ENCODE measurements around the gene ADAMTS8. TPM values are rescaled to one million over a fixed set of nuclear protein-coding genes. Genes with fewer than 3 reads are reported as not detected.

The ADAMTS8 gene
- total and polyA plus RNA-seq, 4 donors: 0.02 to 0.08 (median 0.07) TPM; not detected in 1

- WGBS: 74% methylated on average over 13 of the region's 13 CpGs
- no peak overlapping the region for H3K9ac ChIP-seq (ENCODE audit: low read depth in 1 of 2, low read length in 2 of 2)
- TF ChIP-seq ATF3 (IDR thresholded peaks at IDR 0.05) (no peak), JUND (IDR thresholded peaks at IDR 0.05) (no peak)
- no peaks in the 10 kb centered on the region for H3K27me3 ChIP-seq (ENCODE audit: control insufficient read depth in 4 of 4, insufficient read depth in 4 of 4, low read length in 3 of 4)
- no peaks in the 10 kb centered on the region for H3K9me3 ChIP-seq (ENCODE audit: control insufficient read depth in 4 of 4, low read length in 3 of 4)
- no peak overlapping the region for H3K4me3 ChIP-seq (ENCODE audit: low read depth in 1 of 3, low read length in 3 of 3)
- no peaks in the 10 kb centered on the region for H3K36me3 ChIP-seq (ENCODE audit: control insufficient read depth in 4 of 4, insufficient read depth in 3 of 4, low read depth in 1 of 4, low read length in 3 of 4)
- H3K27ac ChIP-seq (ENCODE audit: low read depth in 1 of 2, low read length in 2 of 2): no peak overlapping the region
- DNase-seq (ENCODE audit: low spot score): no peak
- H3K4me1 ChIP-seq (ENCODE audit: control insufficient read depth in 4 of 4, insufficient read depth in 4 of 4, low read length in 3 of 4): peaks cover 0 to 22% (median 13%) of the 10 kb centered on the region in 4 donors
Measured at GRCh38 chr11:130400781-130401483, 27.5 kb downstream of the ADAMTS8 start.

GRCh38 chr11:130399196-130399595, 29.2 kb downstream of the ADAMTS8 start:
- Histone ChIP-seq H3K4me1 (ENCODE audit: control insufficient read depth in 4 of 4, insufficient read depth in 4 of 4, low read length in 3 of 4) (peaks cover 0 to 15% (median 10%) of the 10 kb centered on the region in 4 donors), H3K27me3 (ENCODE audit: control insufficient read depth in 4 of 4, insufficient read depth in 4 of 4, low read length in 3 of 4) (no peaks in the 10 kb centered on the region), H3K9ac (ENCODE audit: low read depth in 1 of 2, low read length in 2 of 2) (no peak overlapping the region), H3K9me3 (ENCODE audit: control insufficient read depth in 4 of 4, low read length in 3 of 4) (no peaks in the 10 kb centered on the region), H3K4me3 (ENCODE audit: low read depth in 1 of 3, low read length in 3 of 3) (no peak overlapping the region), H3K36me3 (ENCODE audit: control insufficient read depth in 4 of 4, insufficient read depth in 3 of 4, low read depth in 1 of 4, low read length in 3 of 4) (no peaks in the 10 kb centered on the region), H3K27ac (ENCODE audit: low read depth in 1 of 2, low read length in 2 of 2) (no peak overlapping the region)
- DNase-seq (ENCODE audit: low spot score): no peak
- 89% methylated on average over 2 of the region's 2 CpGs for WGBS
- TF ChIP-seq RAD21 (IDR thresholded peaks at IDR 0.05) (no peak), ATF3 (IDR thresholded peaks at IDR 0.05) (no peak), HNF4G (IDR thresholded peaks at IDR 0.05) (no peak), FOXA1 (IDR thresholded peaks at IDR 0.05) (no peak), RXRA (IDR thresholded peaks at IDR 0.05) (no peak), SP1 (IDR thresholded peaks at IDR 0.05) (no peak), YY1 (IDR thresholded peaks at IDR 0.05) (no peak)

- H3K9me3 ChIP-seq (ENCODE audit: control insufficient read depth in 4 of 4, low read length in 3 of 4): no peaks in the 10 kb centered on the region
- H3K4me3 ChIP-seq (ENCODE audit: low read depth in 1 of 3, low read length in 3 of 3): no peak overlapping the region
- DNase-seq (ENCODE audit: low spot score): no peak
- H3K27ac ChIP-seq (ENCODE audit: low read depth in 1 of 2, low read length in 2 of 2): no peak overlapping the region
- no peaks in the 10 kb centered on the region for H3K27me3 ChIP-seq (ENCODE audit: control insufficient read depth in 4 of 4, insufficient read depth in 4 of 4, low read length in 3 of 4)
- H3K4me1 ChIP-seq (ENCODE audit: control insufficient read depth in 4 of 4, insufficient read depth in 4 of 4, low read length in 3 of 4): peaks cover 0 to 15% (median 10%) of the 10 kb centered on the region in 4 donors
- no peak overlapping the region for H3K9ac ChIP-seq (ENCODE audit: low read depth in 1 of 2, low read length in 2 of 2)
- WGBS: 54% methylated on average over 5 of the region's 5 CpGs
- TF ChIP-seq HNF4A (conservative IDR thresholded peaks at IDR 0.05) (no peak), HNF4G (IDR thresholded peaks at IDR 0.05) (no peak), FOXA1 (IDR thresholded peaks at IDR 0.05) (no peak), GABPA (IDR thresholded peaks at IDR 0.05 in 1 of 2, conservative IDR thresholded peaks at IDR 0.05 in 1 of 2) (no peak), JUND (IDR thresholded peaks at IDR 0.05) (no peak), MAX (IDR thresholded peaks at IDR 0.05) (no peak), REST (IDR thresholded peaks at IDR 0.05) (no peak), CTCF (IDR thresholded peaks at IDR 0.05; ENCODE audit: low read depth, low read length, missing input control) (no peak), RAD21 (IDR thresholded peaks at IDR 0.05) (no peak), ZBTB33 (IDR thresholded peaks at IDR 0.05) (no peak), EGR1 (IDR thresholded peaks at IDR 0.05; ENCODE audit: low read depth in 2 of 2) (no peak)
- no peaks in the 10 kb centered on the region for H3K36me3 ChIP-seq (ENCODE audit: control insufficient read depth in 4 of 4, insufficient read depth in 3 of 4, low read depth in 1 of 4, low read length in 3 of 4)
Measured at GRCh38 chr11:130397780-130398179, 30.6 kb downstream of the ADAMTS8 start.

Data from liver (tissue), 9 donors.